HG03354 (cell line): ENCODE measurements around the gene CRYGA.
"Not testable (repeated sequence)": the region's sequence is repeated elsewhere in the genome, so short reads cannot be mapped to it uniquely, and the experiment has no call there.

Experiments used
- ATAC-seq: cut with Tn5 transposase; IDR thresholded peaks from one replicate; pipeline ENCODE4 v1.9.1; 2021; ENCODE audit warnings: mild to moderate bottlenecking; ENCODE audit not compliant: unreplicated experiment, poor library complexity, severe bottlenecking

The CRYGA gene

GRCh38 chr2:208129744-208130711, 33.4 kb downstream of the CRYGA start, which contains the start of gene CRYGC:
Gene CRYGC, minus strand, starts transcription at chr2:208129828. Its CDS starts 36 bp downstream, at chr2:208129792.
- no peak for ATAC-seq

DNA sequence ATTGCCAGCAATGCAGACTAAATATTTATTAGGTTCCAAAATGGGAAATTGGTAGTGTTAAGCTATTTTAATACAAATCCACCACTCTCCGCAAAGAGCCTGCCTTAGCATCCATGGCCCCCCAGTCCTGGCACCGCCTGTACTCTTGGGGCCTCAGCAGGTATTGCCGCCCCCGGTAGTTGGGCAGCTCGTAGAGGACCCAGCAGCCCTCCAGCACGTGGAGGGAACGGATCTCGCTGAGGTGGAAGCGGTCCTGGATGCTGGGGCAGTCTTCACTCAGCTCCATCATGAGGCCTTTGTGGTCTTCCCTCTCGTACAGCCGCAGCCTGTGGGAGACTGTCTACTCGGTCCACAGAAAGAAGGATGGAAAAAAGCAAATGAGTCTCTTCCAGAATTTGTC, 35.3 kb downstream of the CRYGA start:
- ATAC-seq = no peak

DNA sequence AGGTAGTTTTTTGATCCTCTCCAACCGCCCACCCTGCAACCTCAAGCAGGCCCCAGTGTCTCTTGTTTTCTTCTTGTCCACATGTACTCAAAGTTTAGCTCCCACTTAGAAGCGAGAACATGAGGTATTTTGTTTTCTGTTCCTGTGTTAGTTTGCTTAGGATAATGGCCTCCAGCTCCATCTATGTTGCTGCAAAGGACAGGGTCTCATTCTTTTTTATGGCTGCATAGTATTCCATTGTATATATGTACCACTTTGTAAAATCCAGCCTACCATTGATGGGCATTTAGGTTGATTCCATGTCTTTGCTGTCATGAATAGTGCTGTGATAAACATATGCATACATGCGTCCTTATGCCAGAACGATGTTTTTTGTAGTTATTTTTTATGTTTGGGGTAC, 36.3 kb downstream of the CRYGA start:
- ATAC-seq = no peak

DNA sequence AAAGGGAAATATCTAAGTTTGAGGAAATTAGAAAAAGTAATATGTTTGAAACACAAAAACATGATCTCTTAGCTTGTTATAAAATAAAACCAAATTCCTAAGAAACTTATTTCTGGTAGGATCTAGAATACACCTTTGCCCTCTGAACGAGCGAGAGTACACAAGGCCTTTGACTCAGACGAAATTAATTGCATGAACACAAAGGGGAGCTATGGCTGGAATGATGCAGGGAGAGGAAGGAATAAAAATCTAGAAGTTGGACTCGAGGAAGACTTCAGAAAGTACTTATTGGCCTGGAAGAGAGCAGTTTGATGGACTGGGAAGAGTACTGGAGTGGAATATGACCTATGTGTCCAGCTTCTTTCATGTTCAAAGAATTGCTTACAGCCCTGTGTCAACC, 38.1 kb downstream of the CRYGA start:
- ATAC-seq = no peak

- ATAC-seq = not testable (repeated sequence)
Measured at GRCh38 chr2:208124013-208124715, 39.2 kb downstream of the CRYGA start, which contains the start of gene CRYGD. Gene CRYGD, minus strand, starts transcription at chr2:208124524. Its CDS starts 51 bp downstream, at chr2:208124473.

GRCh38 chr2:208122248-208122647, 41.1 kb downstream of the CRYGA start:
- ATAC-seq = no peak

DNA sequence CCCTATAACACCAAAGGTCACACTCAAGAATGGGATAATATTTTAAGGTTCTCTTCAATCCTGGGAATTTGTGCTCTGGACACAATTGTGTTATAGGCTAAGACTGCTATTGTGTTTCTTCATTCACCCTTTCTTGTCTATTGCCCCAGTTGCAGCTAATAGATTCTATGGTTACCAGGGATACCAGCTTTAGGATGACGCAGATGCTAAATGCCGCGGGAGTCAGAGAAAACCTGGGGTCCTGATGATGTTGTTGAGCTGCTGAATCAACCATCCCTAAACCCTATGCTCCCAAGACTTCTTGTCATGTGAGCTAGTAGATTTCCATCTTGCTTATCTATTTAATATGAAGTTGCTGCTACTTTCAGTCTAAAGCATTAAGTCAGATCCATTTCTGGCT, 44.5 kb downstream of the CRYGA start:
- ATAC-seq = no peak

DNA sequence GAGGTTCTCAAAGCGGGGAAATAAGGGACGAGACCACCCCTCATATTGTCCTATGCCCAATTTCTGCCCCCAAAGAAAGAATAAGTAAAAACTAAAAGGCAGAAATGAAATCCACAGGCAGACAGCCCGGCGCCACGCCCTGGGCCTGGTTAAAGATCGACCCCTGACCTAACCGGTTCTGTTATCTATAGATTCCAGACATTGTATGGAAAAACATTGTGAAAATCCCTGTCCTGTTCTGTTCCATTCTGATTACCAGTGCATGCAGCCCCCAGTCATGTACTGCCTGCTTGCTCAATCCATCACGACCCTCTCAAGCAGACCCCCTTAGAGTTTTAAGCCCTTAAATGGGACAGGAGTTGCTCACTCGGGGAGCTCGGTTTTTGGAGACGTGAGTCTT, 46.0 kb downstream of the CRYGA start:
- ATAC-seq = not testable (repeated sequence)

- no peak for ATAC-seq
Measured at GRCh38 chr2:208112969-208113368, 50.4 kb downstream of the CRYGA start.

DNA sequence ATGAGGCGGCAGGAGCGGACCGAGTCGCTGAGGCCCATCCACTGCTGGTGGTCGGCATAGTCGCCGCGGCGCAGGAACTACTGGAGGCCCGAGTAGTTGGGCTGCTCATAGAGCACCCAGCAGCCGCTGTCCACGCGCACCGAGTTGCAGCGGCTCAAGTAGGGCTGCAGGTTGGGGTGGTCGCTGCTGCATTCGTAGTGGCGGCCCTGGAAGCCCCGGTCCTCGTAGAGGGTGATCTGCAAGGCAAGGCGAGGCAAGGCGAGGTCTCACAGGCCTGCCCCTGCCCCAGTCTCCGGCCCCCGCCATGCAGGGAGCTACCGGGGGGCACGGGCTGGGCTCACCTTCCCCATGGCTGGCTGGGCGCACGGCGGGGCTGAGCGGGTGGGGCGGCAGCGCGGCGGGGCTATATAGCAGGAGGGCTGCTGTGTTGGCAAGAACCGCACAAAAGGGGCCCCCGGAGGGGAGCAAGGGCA, 51.1 kb downstream of the CRYGA start:
- ATAC-seq = not testable (repeated sequence)
